Neural cell (in vitro differentiated cells): ENCODE data around the gene SPRR1A. TPM values are rescaled to one million over a fixed set of nuclear protein-coding genes. Genes with fewer than 3 reads are reported as not detected.

Source experiments
- H2AFZ ChIP-seq: fragments of 200-600, 300-800 bp; sonication (generic), shearing (Covaris generic); 2 replicates; pipeline ENCODE4 v1.6.0; 2014; ENCODE audit warnings: low read depth, mild to moderate bottlenecking, antibody characterized with exemption, low read length, moderate library complexity
- H3F3A ChIP-seq: fragments of 200-600 bp; shearing (Covaris generic); 2 replicates; pipeline ENCODE4 v1.6.1; 2016; ENCODE audit warnings: mild to moderate bottlenecking, moderate library complexity, mixed read lengths, antibody characterized with exemption, low read length; ENCODE audit not compliant: insufficient read depth, poor library complexity, severe bottlenecking
- H3K27ac ChIP-seq: fragments of 200-600, 300-800 bp; sonication (generic), shearing (Covaris generic); 2 replicates; pipeline ENCODE4 v1.5.1; 2014; ENCODE audit warnings: mild to moderate bottlenecking, low read length, moderate library complexity
- H3K27me3 ChIP-seq: fragments of 300-800, 200-600 bp; sonication (generic), shearing (Covaris generic); 2 replicates; pipeline ENCODE4 v1.6.0; 2014; ENCODE audit warnings: mild to moderate bottlenecking, low read depth, low read length, moderate library complexity; ENCODE audit not compliant: insufficient read depth
- H3K36me3 ChIP-seq: fragments of 300-800, 200-600 bp; sonication (generic), shearing (Covaris generic); 2 replicates; pipeline ENCODE4 v1.5.1; 2014; ENCODE audit warnings: mild to moderate bottlenecking, antibody characterized with exemption, low read length, moderate library complexity; ENCODE audit not compliant: insufficient read depth
- H3K4me2 ChIP-seq: fragments of 300-800, 200-600 bp; sonication (generic), shearing (Covaris generic); 2 replicates; pipeline ENCODE4 v1.6.0; 2014; ENCODE audit warnings: mild to moderate bottlenecking, low read length
- H3K4me3 ChIP-seq: fragments of 300-800, 200-600 bp; sonication (generic), shearing (Covaris generic); 2 replicates; pipeline ENCODE4 v1.5.1; 2014; ENCODE audit warnings: mild to moderate bottlenecking, low read length, moderate library complexity
- H3K79me2 ChIP-seq: fragments of 200-600 bp; shearing (Covaris generic); replicated peaks from 2 replicates; pipeline ENCODE4 v1.6.0; 2014; ENCODE audit warnings: mild to moderate bottlenecking, low read length, moderate library complexity; ENCODE audit not compliant: insufficient read depth
- H3K9ac ChIP-seq: fragments of 300-800, 200-600 bp; sonication (generic), shearing (Covaris generic); 2 replicates; pipeline ENCODE4 v1.6.1; 2016; ENCODE audit warnings: mild to moderate bottlenecking, low read length, mixed read lengths
- H3K9me2 ChIP-seq: fragments of 200-600 bp; shearing (Covaris generic); 2 replicates; pipeline ENCODE4 v1.6.1; 2016; ENCODE audit warnings: mild to moderate bottlenecking, low read length, mixed read lengths; ENCODE audit not compliant: insufficient read depth
- H3K9me3 ChIP-seq: fragments of 200-600, 300-800 bp; sonication (generic), shearing (Covaris generic); 2 replicates; pipeline ENCODE4 v1.6.1; 2016; ENCODE audit warnings: mild to moderate bottlenecking, mixed run types, low read length, moderate library complexity, mixed read lengths
- H4K20me1 ChIP-seq: fragments of 200-600 bp; shearing (Covaris generic); 2 replicates; pipeline ENCODE4 v1.6.1; 2016; ENCODE audit warnings: mild to moderate bottlenecking, mixed run types; ENCODE audit not compliant: insufficient read depth
- EP300 ChIP-seq: fragments of 450-650 bp; conservative IDR thresholded peaks from 2 replicates; pipeline ENCODE4 v1.6.1; 2014; ENCODE audit warnings: antibody characterized with exemption, mild to moderate bottlenecking, moderate library complexity; ENCODE audit not compliant: poor library complexity, severe bottlenecking
- EZH2 ChIP-seq: fragments of 200-600, 300-800 bp; shearing (Covaris generic), sonication (generic); IDR thresholded peaks from 2 replicates; pipeline ENCODE4 v1.6.1; 2014; ENCODE audit warnings: antibody characterized with exemption, low read length, borderline replicate concordance, mild to moderate bottlenecking; ENCODE audit not compliant: insufficient read depth, poor library complexity, severe bottlenecking
- POLR2AphosphoS5 ChIP-seq: IDR thresholded peaks from 2 replicates; pipeline ENCODE4 v1.6.1; 2012
- SMC3 ChIP-seq: fragments of 450-650 bp; conservative IDR thresholded peaks from 2 replicates; pipeline ENCODE4 v1.6.1; 2014; ENCODE audit warnings: antibody characterized with exemption, mild to moderate bottlenecking, moderate library complexity; ENCODE audit not compliant: poor library complexity
- TAF1 ChIP-seq: IDR thresholded peaks from 2 replicates; pipeline ENCODE4 v1.6.1; 2012; ENCODE audit warnings: low read depth
- polyA plus RNA-seq: library from polyadenylated mRNA; depleted of rRNA; stranded (reverse); fragments of >200 nt; gene quantifications from 2 replicates; pipeline ENCODE4 v1.2.3, GENCODE V29; 2014
- TF ChIP-seq, protein P1 (sequence below): fragments of 450-650 bp; IDR thresholded peaks from 2 replicates; pipeline ENCODE4 v1.5.1; 2014; ENCODE audit warnings: antibody characterized with exemption, mild to moderate bottlenecking, moderate library complexity; ENCODE audit not compliant: poor library complexity, severe bottlenecking
- TF ChIP-seq, protein P2 (sequence below): IDR thresholded peaks from 2 replicates; pipeline ENCODE4 v1.6.1; 2012; ENCODE audit warnings: borderline replicate concordance

Gene SPRR1A
- polyA plus RNA-seq, 1 donor from 2014 or later: not detected

DNA sequence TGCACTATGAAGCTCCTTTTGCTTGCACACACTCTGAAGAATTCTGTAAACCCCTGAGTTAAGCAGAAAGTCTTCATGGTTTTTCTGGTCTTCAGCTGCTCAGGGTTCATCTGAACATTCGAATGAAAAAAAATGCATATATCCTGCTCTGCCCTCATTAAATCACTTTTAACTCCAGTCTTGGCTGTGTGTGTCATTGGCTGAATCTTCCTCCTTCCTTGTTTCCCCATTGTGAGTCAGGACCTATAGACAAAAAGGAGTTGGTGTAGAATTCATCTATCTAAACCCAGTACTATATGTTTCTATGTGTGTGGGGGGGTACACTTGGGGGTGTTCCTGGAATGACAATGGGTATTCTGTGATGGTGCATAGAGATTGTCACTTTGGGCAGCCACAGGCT lies 40.5 kb downstream of the SPRR1A start:
- Histone ChIP-seq H3K36me3 (no peaks in the 10 kb centered on the region), H3K9ac (no peak overlapping the region), H4K20me1 (no peaks in the 10 kb centered on the region), H3K4me3 (no peak overlapping the region), H3K27ac (no peak overlapping the region), H3K9me2 (no peaks in the 10 kb centered on the region), H3K27me3 (no peaks in the 10 kb centered on the region), H3K9me3 (no peaks in the 10 kb centered on the region), H3F3A (no peaks in the 10 kb centered on the region), H3K79me2 (no peaks in the 10 kb centered on the region), H2AFZ (no peak overlapping the region), H3K4me2 (no peak overlapping the region)
- no peak for TF ChIP-seq EP300
- TF ChIP-seq, protein P1, sequence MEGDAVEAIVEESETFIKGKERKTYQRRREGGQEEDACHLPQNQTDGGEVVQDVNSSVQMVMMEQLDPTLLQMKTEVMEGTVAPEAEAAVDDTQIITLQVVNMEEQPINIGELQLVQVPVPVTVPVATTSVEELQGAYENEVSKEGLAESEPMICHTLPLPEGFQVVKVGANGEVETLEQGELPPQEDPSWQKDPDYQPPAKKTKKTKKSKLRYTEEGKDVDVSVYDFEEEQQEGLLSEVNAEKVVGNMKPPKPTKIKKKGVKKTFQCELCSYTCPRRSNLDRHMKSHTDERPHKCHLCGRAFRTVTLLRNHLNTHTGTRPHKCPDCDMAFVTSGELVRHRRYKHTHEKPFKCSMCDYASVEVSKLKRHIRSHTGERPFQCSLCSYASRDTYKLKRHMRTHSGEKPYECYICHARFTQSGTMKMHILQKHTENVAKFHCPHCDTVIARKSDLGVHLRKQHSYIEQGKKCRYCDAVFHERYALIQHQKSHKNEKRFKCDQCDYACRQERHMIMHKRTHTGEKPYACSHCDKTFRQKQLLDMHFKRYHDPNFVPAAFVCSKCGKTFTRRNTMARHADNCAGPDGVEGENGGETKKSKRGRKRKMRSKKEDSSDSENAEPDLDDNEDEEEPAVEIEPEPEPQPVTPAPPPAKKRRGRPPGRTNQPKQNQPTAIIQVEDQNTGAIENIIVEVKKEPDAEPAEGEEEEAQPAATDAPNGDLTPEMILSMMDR: no peak
- TF ChIP-seq, protein P2, sequence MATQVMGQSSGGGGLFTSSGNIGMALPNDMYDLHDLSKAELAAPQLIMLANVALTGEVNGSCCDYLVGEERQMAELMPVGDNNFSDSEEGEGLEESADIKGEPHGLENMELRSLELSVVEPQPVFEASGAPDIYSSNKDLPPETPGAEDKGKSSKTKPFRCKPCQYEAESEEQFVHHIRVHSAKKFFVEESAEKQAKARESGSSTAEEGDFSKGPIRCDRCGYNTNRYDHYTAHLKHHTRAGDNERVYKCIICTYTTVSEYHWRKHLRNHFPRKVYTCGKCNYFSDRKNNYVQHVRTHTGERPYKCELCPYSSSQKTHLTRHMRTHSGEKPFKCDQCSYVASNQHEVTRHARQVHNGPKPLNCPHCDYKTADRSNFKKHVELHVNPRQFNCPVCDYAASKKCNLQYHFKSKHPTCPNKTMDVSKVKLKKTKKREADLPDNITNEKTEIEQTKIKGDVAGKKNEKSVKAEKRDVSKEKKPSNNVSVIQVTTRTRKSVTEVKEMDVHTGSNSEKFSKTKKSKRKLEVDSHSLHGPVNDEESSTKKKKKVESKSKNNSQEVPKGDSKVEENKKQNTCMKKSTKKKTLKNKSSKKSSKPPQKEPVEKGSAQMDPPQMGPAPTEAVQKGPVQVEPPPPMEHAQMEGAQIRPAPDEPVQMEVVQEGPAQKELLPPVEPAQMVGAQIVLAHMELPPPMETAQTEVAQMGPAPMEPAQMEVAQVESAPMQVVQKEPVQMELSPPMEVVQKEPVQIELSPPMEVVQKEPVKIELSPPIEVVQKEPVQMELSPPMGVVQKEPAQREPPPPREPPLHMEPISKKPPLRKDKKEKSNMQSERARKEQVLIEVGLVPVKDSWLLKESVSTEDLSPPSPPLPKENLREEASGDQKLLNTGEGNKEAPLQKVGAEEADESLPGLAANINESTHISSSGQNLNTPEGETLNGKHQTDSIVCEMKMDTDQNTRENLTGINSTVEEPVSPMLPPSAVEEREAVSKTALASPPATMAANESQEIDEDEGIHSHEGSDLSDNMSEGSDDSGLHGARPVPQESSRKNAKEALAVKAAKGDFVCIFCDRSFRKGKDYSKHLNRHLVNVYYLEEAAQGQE: no peak
- no peak for TF ChIP-seq TAF1
- no peak for TF ChIP-seq EZH2

DNA sequence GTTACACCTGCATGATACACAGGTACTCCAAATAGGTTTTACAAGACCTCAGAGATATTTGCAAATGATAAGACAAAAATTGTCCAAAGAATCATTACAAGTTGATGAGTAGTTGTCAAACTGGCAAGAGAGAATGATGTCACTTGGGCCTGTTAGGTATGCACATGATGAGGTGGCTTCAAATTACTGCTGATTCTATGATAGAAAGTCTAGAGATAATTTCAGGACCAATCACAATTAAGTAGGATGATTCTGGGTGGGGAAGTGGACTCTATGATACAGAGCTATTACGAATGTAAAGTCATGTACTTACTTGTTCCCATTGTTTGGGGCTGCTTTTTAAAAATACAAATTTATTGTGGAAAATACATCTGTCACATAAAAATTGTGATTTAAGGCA lies 41.9 kb downstream of the SPRR1A start:
- no peaks in the 10 kb centered on the region for H3F3A ChIP-seq
- no peak overlapping the region for H3K9ac ChIP-seq
- no peaks in the 10 kb centered on the region for H3K9me3 ChIP-seq
- TF ChIP-seq, protein P1: no peak
- TF ChIP-seq SMC3 (no peak), TAF1 (no peak), POLR2AphosphoS5 (no peak)
- H3K9me2 ChIP-seq: no peaks in the 10 kb centered on the region
- no peak overlapping the region for H2AFZ ChIP-seq
- no peak overlapping the region for H3K4me3 ChIP-seq
- no peak overlapping the region for H3K4me2 ChIP-seq
- H3K27me3 ChIP-seq: no peaks in the 10 kb centered on the region
- H3K27ac ChIP-seq: no peak overlapping the region
- no peaks in the 10 kb centered on the region for H4K20me1 ChIP-seq
- H3K79me2 ChIP-seq: no peaks in the 10 kb centered on the region
- no peaks in the 10 kb centered on the region for H3K36me3 ChIP-seq
